Diencephalon (tissue), 1 donor: ENCODE measurements around the gene ZNF699. TPM values are rescaled to one million over a fixed set of nuclear protein-coding genes. Genes with fewer than 3 reads are reported as not detected.

Experiments
- total RNA-seq: library from RNA; depleted of rRNA; stranded (reverse); fragments of >200 nt; gene quantifications from one replicate; pipeline ENCODE4 v1.2.3, GENCODE V29; 2014

ZNF699 gene
- 19.1 TPM for total RNA-seq

GRCh38 chr19:9309139-9309973, at the start of gene ZNF699:
TSS of gene ZNF699 (minus strand) at chr19:9309838. CDS start at chr19:9305119, 4,719 bp downstream.

DNA sequence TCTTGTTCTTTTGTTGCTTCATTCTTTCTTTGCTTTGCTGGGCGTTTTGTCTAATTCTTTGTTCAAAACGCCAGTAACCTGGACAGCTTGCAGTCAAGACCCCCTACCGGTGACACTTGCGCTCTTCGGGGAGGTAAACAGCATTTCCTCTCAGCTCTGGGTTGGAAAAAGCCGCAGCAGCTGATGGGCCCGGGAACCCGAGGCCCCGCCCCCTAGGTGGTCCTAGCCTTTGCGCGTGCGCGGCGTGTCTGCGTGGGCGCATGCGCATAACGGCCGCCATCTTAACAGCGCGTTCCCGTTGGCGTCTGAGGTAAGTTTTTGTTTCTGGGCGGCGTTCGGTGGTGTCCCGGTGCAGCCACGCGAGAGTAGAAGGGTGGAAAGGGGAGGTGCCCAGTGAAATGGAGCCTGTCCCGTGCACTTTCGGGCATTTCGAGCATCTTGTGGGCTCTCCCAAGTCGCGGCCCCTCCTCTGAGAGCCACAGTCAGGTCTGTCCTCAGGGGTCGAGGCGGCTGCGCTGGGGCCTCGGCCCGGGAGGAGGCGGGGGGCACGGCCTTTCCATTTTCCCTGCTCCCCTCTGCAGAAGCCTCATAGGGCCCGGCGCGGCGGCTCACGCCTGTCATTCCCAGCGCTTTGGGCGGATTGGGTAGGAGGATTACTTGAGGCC, 14.4 kb upstream of the ZNF699 start, which contains the start of gene ZNF559:
ZNF559 (plus strand) TSS at position 261 of the 665 bp plus-strand sequence. CDS start 14,371 bp downstream, outside the sequence.

DNA sequence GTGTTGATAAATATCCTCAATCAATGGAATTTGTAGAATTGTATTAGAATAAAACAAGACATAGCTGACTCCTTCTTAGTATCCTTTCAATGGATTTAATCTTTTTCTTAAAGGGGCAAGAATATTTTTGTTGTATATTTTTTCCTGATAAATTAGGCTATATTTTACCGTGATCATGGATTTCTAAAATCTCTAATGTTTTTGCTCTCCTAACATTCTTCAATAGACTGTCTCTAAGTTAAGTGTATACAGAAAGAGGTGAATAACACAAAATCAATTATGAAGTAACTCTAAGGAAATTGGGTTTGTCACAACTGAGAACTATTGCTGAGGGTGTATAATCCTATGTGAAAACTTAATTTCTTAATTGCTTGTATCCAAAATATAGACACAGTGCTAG, 59.0 kb downstream of the ZNF699 start, which contains the start of gene OR7E24:
OR7E24 (plus strand) TSS at position 301 of the 400 bp plus-strand sequence. CDS start 114 bp downstream, outside the sequence.

Other genes starting within 250 kb of the ZNF699 start
- not detected for gene OR1M1, start 222.8 kb downstream of the ZNF699 start, total RNA-seq
- gene OR7G2, start 202.4 kb downstream of the ZNF699 start, total RNA-seq, result 0.23 TPM
- gene OR7G1, start 194.1 kb downstream of the ZNF699 start, total RNA-seq, result not detected
- gene OR7G3, start 182.9 kb downstream of the ZNF699 start, total RNA-seq, result not detected
- 23.8 TPM for gene ZNF317, start 169.4 kb downstream of the ZNF699 start, total RNA-seq
- not detected for gene OR7D2, start 130.9 kb downstream of the ZNF699 start, total RNA-seq
- gene OR7D4, start 90.2 kb downstream of the ZNF699 start, total RNA-seq, result not detected
- not detected for gene OR7E24, start 58.9 kb downstream of the ZNF699 start, total RNA-seq
- 37.8 TPM for gene ZNF559, start 14.3 kb upstream of the ZNF699 start, total RNA-seq
- 8.1 TPM for gene ZNF177, start 53.2 kb upstream of the ZNF699 start, total RNA-seq
- 14.5 TPM for gene ZNF266, start 125.7 kb upstream of the ZNF699 start, total RNA-seq
- 0.46 TPM for gene ZNF560, start 188.8 kb upstream of the ZNF699 start, total RNA-seq
- 24.9 TPM for gene ZNF426, start 228.8 kb upstream of the ZNF699 start, total RNA-seq